IMR-90 (cell line): ENCODE data around the gene PNMA8A. TPM values are rescaled to one million over a fixed set of nuclear protein-coding genes. Genes with fewer than 3 reads are reported as not detected.

Experiments used
- ATAC-seq: fragments of 200-7000 bp; cut with Tn5 transposase; 2 replicates; pipeline ENCODE4 v1.9.1; 2020; ENCODE audit warnings: low read depth, mild to moderate bottlenecking, moderate library complexity
- BruUV-seq: library from RNA; stranded (reverse); fragments of 400-500 nt; replicated peaks from 2 replicates; lab custom pipeline; 2021; lab: Mats Ljungman, UMichigan
- CTCF ChIA-PET: fragments of 300-600 bp; formaldehyde crosslinking; extraction: SDS; loops from one replicate; lab custom pipeline; 2021; ENCODE audit warnings: antibody characterized with exemption; lab: Yijun Ruan, JAX
- POLR2A ChIA-PET: fragments of 300-600 bp; sonication (Branson Sonifier 250); formaldehyde crosslinking; loops from one replicate; lab custom pipeline; 2022; ENCODE audit warnings: antibody characterized with exemption; ENCODE audit not compliant: unreplicated experiment; lab: Charles Lee
- DNase-seq: peaks from one replicate; pipeline ENCODE4 v3.0.0; 2013
- H2AFZ ChIP-seq: replicated peaks from 2 replicates; pipeline ENCODE3; 2013; ENCODE audit warnings: low read length, mild to moderate bottlenecking; ENCODE audit not compliant: poor library complexity
- H2AK5ac ChIP-seq: 2 replicates; pipeline ENCODE4 v1.6.1; 2013; ENCODE audit warnings: low read depth, low read length, inconsistent platforms
- H2AK9ac ChIP-seq: replicated peaks from 2 replicates; pipeline ENCODE3; 2013; ENCODE audit warnings: mild to moderate bottlenecking, low read depth, low read length, moderate library complexity; ENCODE audit not compliant: poor library complexity
- H2BK120ac ChIP-seq: 2 replicates; pipeline ENCODE4 v1.6.1; 2013; ENCODE audit warnings: low read depth, low read length, inconsistent platforms
- H2BK15ac ChIP-seq: 3 replicates; pipeline ENCODE4 v1.6.1; 2013; ENCODE audit warnings: low read depth, low read length, inconsistent platforms
- H2BK20ac ChIP-seq: 2 replicates; pipeline ENCODE4 v1.6.1; 2013; ENCODE audit warnings: low read depth, mild to moderate bottlenecking, inconsistent platforms, low read length, moderate library complexity
- H2BK5ac ChIP-seq: 2 replicates; pipeline ENCODE4 v1.6.1; 2013; ENCODE audit warnings: mild to moderate bottlenecking, low read depth, low read length, inconsistent platforms; ENCODE audit not compliant: poor library complexity, severe bottlenecking
- H3K14ac ChIP-seq: replicated peaks from 2 replicates; pipeline ENCODE4 v1.6.1; 2013; ENCODE audit warnings: low read depth, low read length, inconsistent platforms
- H3K18ac ChIP-seq: 2 replicates; pipeline ENCODE4 v1.6.1; 2013; ENCODE audit warnings: low read depth, low read length, control low read depth
- H3K23ac ChIP-seq: 2 replicates; pipeline ENCODE4 v1.6.1; 2013; ENCODE audit warnings: low read depth, low read length, inconsistent platforms
- H3K27ac ChIP-seq: 2 replicates; pipeline ENCODE4 v1.5.1; 2013; ENCODE audit warnings: mild to moderate bottlenecking, control low read depth, low read length; ENCODE audit not compliant: insufficient read depth
- H3K27me3 ChIP-seq: 2 replicates; pipeline ENCODE4 v1.6.1; 2013; ENCODE audit warnings: low read length; ENCODE audit not compliant: control insufficient read depth, insufficient read depth
- H3K36me3 ChIP-seq: 2 replicates; pipeline ENCODE4 v1.6.1; 2013; ENCODE audit warnings: low read length, mixed read lengths; ENCODE audit not compliant: control insufficient read depth, insufficient read depth
- H3K4ac ChIP-seq: 2 replicates; pipeline ENCODE4 v1.6.1; 2013; ENCODE audit warnings: low read depth, low read length, inconsistent platforms
- H3K4me1 ChIP-seq: 2 replicates; pipeline ENCODE4 v1.6.1; 2013; ENCODE audit warnings: low read length, mixed read lengths; ENCODE audit not compliant: control insufficient read depth, insufficient read depth
- H3K4me2 ChIP-seq: 2 replicates; pipeline ENCODE4 v1.6.1; 2013; ENCODE audit warnings: low read depth, mild to moderate bottlenecking, control low read depth, low read length, moderate library complexity
- H3K4me3 ChIP-seq: 2 replicates; pipeline ENCODE4 v1.5.1; 2013; ENCODE audit warnings: low read depth, mild to moderate bottlenecking, control low read depth, low read length, moderate library complexity; ENCODE audit not compliant: insufficient read depth
- H3K56ac ChIP-seq: 2 replicates; pipeline ENCODE4 v1.6.1; 2013; ENCODE audit warnings: low read length, inconsistent platforms; ENCODE audit not compliant: insufficient read depth; ENCODE audit errors: extremely low read depth
- H3K79me1 ChIP-seq, 2 experiments: 2 replicates each; pipeline ENCODE4 v1.6.1; 2013; ENCODE audit warnings: low read length in 2 of 2, inconsistent platforms in 1 of 2, low read depth in 1 of 2
- H3K9ac ChIP-seq: 2 replicates; pipeline ENCODE4 v1.6.1; 2013; ENCODE audit warnings: low read depth, low read length, control low read depth
- H3K9me1 ChIP-seq: 2 replicates; pipeline ENCODE4 v1.6.1; 2013; ENCODE audit warnings: low read length, inconsistent platforms; ENCODE audit not compliant: insufficient read depth
- H3K9me3 ChIP-seq: 2 replicates; pipeline ENCODE4 v1.6.1; 2013; ENCODE audit warnings: low read length; ENCODE audit not compliant: control insufficient read depth, insufficient read depth
- H4K20me1 ChIP-seq: 2 replicates; pipeline ENCODE4 v1.6.1; 2013; ENCODE audit warnings: low read length, inconsistent platforms; ENCODE audit not compliant: insufficient read depth
- H4K5ac ChIP-seq: 2 replicates; pipeline ENCODE4 v1.6.1; 2013; ENCODE audit warnings: mild to moderate bottlenecking, low read depth, low read length, control low read depth
- H4K8ac ChIP-seq, 2 experiments: 2 replicates each; pipeline ENCODE4 v1.6.1; 2013; ENCODE audit warnings: low read depth in 2 of 2, low read length in 2 of 2, control low read depth in 1 of 2, inconsistent platforms in 1 of 2
- H4K91ac ChIP-seq: 2 replicates; pipeline ENCODE4 v1.6.1; 2013; ENCODE audit warnings: low read depth, low read length, inconsistent platforms; ENCODE audit not compliant: insufficient read depth
- BHLHE40 ChIP-seq: fragments of 150-350 bp; IDR thresholded peaks from 2 replicates; pipeline ENCODE4 v1.6.1; 2016; ENCODE audit warnings: mild to moderate bottlenecking, low read depth, low read length
- CEBPB ChIP-seq: IDR thresholded peaks from 2 replicates; pipeline ENCODE4 v1.6.1; 2012; ENCODE audit warnings: low read depth, low read length, improper control_type of control experiment
- CHD1 ChIP-seq: IDR thresholded peaks from 2 replicates; pipeline ENCODE4 v1.6.1; 2012; ENCODE audit warnings: low read depth, low read length, improper control_type of control experiment
- FOS ChIP-seq: fragments of 150-350 bp; IDR thresholded peaks from 2 replicates; pipeline ENCODE4 v1.6.1; 2016; ENCODE audit warnings: low read depth, low read length
- MAFK ChIP-seq: IDR thresholded peaks from 2 replicates; pipeline ENCODE4 v1.6.1; 2012; ENCODE audit warnings: low read depth, low read length, improper control_type of control experiment
- MAZ ChIP-seq: IDR thresholded peaks from 2 replicates; pipeline ENCODE4 v1.6.1; 2012; ENCODE audit warnings: low read depth, mild to moderate bottlenecking, low read length, improper control_type of control experiment, moderate library complexity, borderline replicate concordance
- MXI1 ChIP-seq: IDR thresholded peaks from 2 replicates; pipeline ENCODE4 v1.6.1; 2012; ENCODE audit warnings: low read depth, mild to moderate bottlenecking, low read length, moderate library complexity, borderline replicate concordance
- NFE2L2 ChIP-seq: fragments of 150-350 bp; IDR thresholded peaks from 2 replicates; pipeline ENCODE4 v1.6.1; 2016; ENCODE audit warnings: low read depth, mild to moderate bottlenecking, low read length
- POLR2A ChIP-seq: IDR thresholded peaks from 2 replicates; pipeline ENCODE4 v1.6.1; 2012; ENCODE audit warnings: mild to moderate bottlenecking, low read depth, low read length
- RAD21 ChIP-seq: IDR thresholded peaks from 2 replicates; pipeline ENCODE4 v1.6.1; 2012; ENCODE audit warnings: low read length, improper control_type of control experiment
- RCOR1 ChIP-seq: IDR thresholded peaks from 2 replicates; pipeline ENCODE4 v1.6.1; 2012; ENCODE audit warnings: mild to moderate bottlenecking, low read length, improper control_type of control experiment; ENCODE audit not compliant: insufficient replicate concordance
- RFX5 ChIP-seq: IDR thresholded peaks from 2 replicates; pipeline ENCODE4 v1.8.0; 2012; ENCODE audit warnings: low read depth, mild to moderate bottlenecking, low read length, moderate library complexity
- SMC3 ChIP-seq: fragments of 150-350 bp; IDR thresholded peaks from 2 replicates; pipeline ENCODE4 v1.6.1; 2016; ENCODE audit warnings: low read depth, mild to moderate bottlenecking, antibody characterized with exemption, low read length, moderate library complexity
- USF2 ChIP-seq: fragments of 150-350 bp; IDR thresholded peaks from 2 replicates; pipeline ENCODE4 v1.6.1; 2017; ENCODE audit warnings: mild to moderate bottlenecking, antibody characterized with exemption, low read length, low read depth
- WGBS, 2 experiments: methylation state at CpG; one replicate each; pipeline versions ENCODE4 v1.1.5 to v1.1.7; 2013; ENCODE audit warnings: missing lambda C conversion rate in 2 of 2; ENCODE audit not compliant: insufficient read length in 1 of 2; ENCODE audit errors: extremely low coverage in 2 of 2; 5-methylcytosine and 5-hydroxymethylcytosine counted together
- dilution Hi-C: fragments of 300-500 bp; cut with HindIII; formaldehyde crosslinking; loops from one replicate; pipeline ENCODE4 v1.14.3; 2018; ENCODE audit warnings: low sequenced_read_pairs; ENCODE audit not compliant: unreplicated experiment
- in situ Hi-C: fragments of 300-500 bp; cut with MboI; formaldehyde crosslinking; loops from 3 replicates; pipeline ENCODE4 v1.14.3; 2019; ENCODE audit warnings: low sequenced_read_pairs, inconsistent platforms, mixed read lengths
- intact Hi-C: fragments of 100-400 bp; cut with micrococcal nuclease; formaldehyde crosslinking; loops from 2 replicates; pipeline ENCODE4 v1.10.0; 2022
- polyA plus RNA-seq, 3 experiments: library from polyadenylated mRNA; depleted of rRNA; stranded (reverse); fragments of >200 nt; gene quantifications; 2 replicates each; pipeline ENCODE4 v1.2.3, GENCODE V29; 2012; ENCODE audit warnings: low replicate concordance in 1 of 3
- total RNA-seq: library from RNA; depleted of rRNA; stranded (reverse); fragments of >200 nt; gene quantifications from 2 replicates; pipeline ENCODE4 v1.2.3, GENCODE V29; 2012
- TF ChIP-seq, protein P1 (sequence below): conservative IDR thresholded peaks from 2 replicates; pipeline ENCODE4 v1.5.1; 2012; ENCODE audit warnings: mild to moderate bottlenecking, low read depth, low read length, improper control_type of control experiment

The PNMA8A gene
- total and polyA plus RNA-seq, 2 of the 4 experiments (the other 2 are of a cell fraction): 0.77 to 0.90 TPM

DNA sequence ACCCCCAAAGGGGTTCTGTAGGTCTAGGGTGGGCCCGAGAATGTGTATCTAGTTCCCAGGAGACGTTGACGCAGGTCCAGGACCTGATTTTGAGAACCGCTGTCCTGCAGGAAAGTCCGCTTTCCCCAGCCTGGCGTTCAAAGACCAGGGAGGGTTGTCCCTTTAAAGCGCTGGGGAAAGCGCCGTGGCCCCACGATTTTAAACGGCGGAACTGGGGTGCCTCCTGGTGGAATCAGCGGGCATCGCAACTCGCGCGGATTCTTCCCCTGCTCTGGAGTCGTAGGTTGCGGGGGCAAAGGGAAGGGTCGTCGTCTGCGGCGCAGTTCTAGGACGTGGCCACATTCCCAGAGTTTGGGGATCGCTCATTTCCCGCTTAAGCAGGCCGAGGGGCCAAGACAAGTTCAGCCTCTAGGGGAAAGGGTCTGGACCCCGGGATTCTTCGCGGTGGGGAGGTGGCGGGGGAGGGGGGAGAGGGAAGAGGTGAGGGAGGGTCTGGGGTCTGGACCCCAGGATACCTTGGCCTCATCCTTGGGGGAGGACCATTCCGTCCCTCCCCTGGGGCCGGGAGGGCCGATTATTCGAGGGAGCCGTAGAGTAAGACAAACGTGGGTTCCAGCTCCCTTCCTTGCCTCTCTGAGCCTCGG lies 16.6 kb upstream of the PNMA8A start:
- peak overlapping the region; percentile 33; the same call in 1 of the 2 replicates for H3K9ac ChIP-seq
- H3K36me3 ChIP-seq: no peaks in the 10 kb centered on the region
- peak overlapping the region; percentile 14; the same call in 1 of the 2 replicates for H3K4me3 ChIP-seq
- peak; percentile 63 for DNase-seq
- peak; percentile 93 for ATAC-seq
- peak overlapping the region; percentile 39; the same call in 1 of the 2 replicates for H2BK120ac ChIP-seq
- H3K14ac ChIP-seq: peak overlapping the region; percentile 59; the same call in 1 of the 2 replicates
- intact Hi-C loops: loop anchor here (1.0 to 2.0 kb wide), 4 partner anchors 25 to 207 kb away; no protein-coding TSS in a partner anchor
- H3K27me3 ChIP-seq: peaks cover 29% of the 10 kb centered on the region
- no peak overlapping the region for H2BK15ac ChIP-seq
- POLR2A ChIA-PET: no interaction called here
- peak overlapping the region; percentile 79 for H3K4me2 ChIP-seq
- 0% methylated on average over 15 of the region's 38 CpGs; no CpG with 5 or more reads in 1 of the 2 experiments for WGBS, 2 experiments
- peak overlapping the region in 1 of 2 experiments; percentile 74; a peak in 1 of 4 replicates for H4K8ac ChIP-seq
- no peaks in the 10 kb centered on the region for H3K9me1 ChIP-seq
- H3K23ac ChIP-seq: peak overlapping the region; percentile 72; the same call in 1 of the 2 replicates
- H3K9me3 ChIP-seq: no peaks in the 10 kb centered on the region
- CTCF ChIA-PET: interaction anchor here (1.0 to 1.5 kb wide), 5 partner anchors 8 to 92 kb away, joined by 3 to 13 read pairs (median 3); partner anchors contain the start of gene PNMA8B
- no peak overlapping the region for H2BK20ac ChIP-seq
- no peak overlapping the region for H2BK5ac ChIP-seq
- H3K18ac ChIP-seq: no peak overlapping the region; the same call in 1 of the 2 replicates
- no peak overlapping the region for H4K5ac ChIP-seq
- H2AFZ ChIP-seq: peak overlapping the region; percentile 85
- peak overlapping the region; percentile 74 for H2AK9ac ChIP-seq
- H4K91ac ChIP-seq: no peak overlapping the region; the same call in 1 of the 2 replicates
- H3K27ac ChIP-seq: no peak overlapping the region
- dilution Hi-C loops: no loop called here
- no TSS peak for BruUV-seq
- in situ Hi-C loops: loop anchor here (5.0 to 10.0 kb wide), 2 partner anchors 86 to 203 kb away; no protein-coding TSS in a partner anchor
- no peak overlapping the region for H3K56ac ChIP-seq
- no peak overlapping the region for H2AK5ac ChIP-seq
- H4K20me1 ChIP-seq: no peaks in the 10 kb centered on the region; the same call in 1 of the 2 replicates
- H3K4me1 ChIP-seq: no peaks in the 10 kb centered on the region
- H3K79me1 ChIP-seq: no peaks in the 10 kb centered on the region
- no peak overlapping the region; the same call in 1 of the 2 replicates for H3K4ac ChIP-seq
- TF ChIP-seq FOS: no peak
- TF ChIP-seq RFX5: no peak
- no peak for TF ChIP-seq NFE2L2
- TF ChIP-seq BHLHE40: no peak
- peak; percentile 100 for TF ChIP-seq SMC3
- no peak for TF ChIP-seq MXI1
- peak; percentile 55; the same call in 1 of the 2 replicates for TF ChIP-seq POLR2A
- no peak for TF ChIP-seq CEBPB
- TF ChIP-seq, protein P1, sequence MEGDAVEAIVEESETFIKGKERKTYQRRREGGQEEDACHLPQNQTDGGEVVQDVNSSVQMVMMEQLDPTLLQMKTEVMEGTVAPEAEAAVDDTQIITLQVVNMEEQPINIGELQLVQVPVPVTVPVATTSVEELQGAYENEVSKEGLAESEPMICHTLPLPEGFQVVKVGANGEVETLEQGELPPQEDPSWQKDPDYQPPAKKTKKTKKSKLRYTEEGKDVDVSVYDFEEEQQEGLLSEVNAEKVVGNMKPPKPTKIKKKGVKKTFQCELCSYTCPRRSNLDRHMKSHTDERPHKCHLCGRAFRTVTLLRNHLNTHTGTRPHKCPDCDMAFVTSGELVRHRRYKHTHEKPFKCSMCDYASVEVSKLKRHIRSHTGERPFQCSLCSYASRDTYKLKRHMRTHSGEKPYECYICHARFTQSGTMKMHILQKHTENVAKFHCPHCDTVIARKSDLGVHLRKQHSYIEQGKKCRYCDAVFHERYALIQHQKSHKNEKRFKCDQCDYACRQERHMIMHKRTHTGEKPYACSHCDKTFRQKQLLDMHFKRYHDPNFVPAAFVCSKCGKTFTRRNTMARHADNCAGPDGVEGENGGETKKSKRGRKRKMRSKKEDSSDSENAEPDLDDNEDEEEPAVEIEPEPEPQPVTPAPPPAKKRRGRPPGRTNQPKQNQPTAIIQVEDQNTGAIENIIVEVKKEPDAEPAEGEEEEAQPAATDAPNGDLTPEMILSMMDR: peak; percentile 99
- TF ChIP-seq RCOR1: no peak
- TF ChIP-seq CHD1: no peak; the same call in 1 of the 2 replicates
- peak; percentile 99 for TF ChIP-seq RAD21
- TF ChIP-seq MAZ: peak; percentile 60
- no peak for TF ChIP-seq USF2
- TF ChIP-seq MAFK: no peak
